Smooth muscle cell (in vitro differentiated cells): ENCODE measurements around the gene IGFBP7. TPM values are rescaled to one million over a fixed set of nuclear protein-coding genes. Genes with fewer than 3 reads are reported as not detected.
A peak's percentile ranks its signal among the peaks of the same experiment; 100 is the strongest.
"Not testable (repeated sequence)": the region's sequence is repeated elsewhere in the genome, so short reads cannot be mapped to it uniquely, and the experiment has no call there.

Source experiments
- DNase-seq: peaks from one replicate; lab custom pipeline; 2025; ENCODE audit not compliant: unreplicated experiment; lab: John Stamatoyannopoulos, UW
- H2AFZ ChIP-seq: fragments of 200-600 bp; sonication (generic); 2 replicates; pipeline ENCODE4 v1.6.0; 2016; ENCODE audit warnings: antibody characterized with exemption, low read depth, mild to moderate bottlenecking
- H3F3A ChIP-seq: fragments of 200-600 bp; sonication (generic); 2 replicates; pipeline ENCODE4 v1.6.0; 2017; ENCODE audit warnings: antibody characterized with exemption, low read depth
- H3K27ac ChIP-seq: fragments of 200-600 bp; sonication (generic); 2 replicates; pipeline ENCODE4 v1.5.1; 2016; ENCODE audit warnings: low read depth, mild to moderate bottlenecking
- H3K27me3 ChIP-seq: fragments of 200-600 bp; sonication (generic); 2 replicates; pipeline ENCODE4 v1.6.1; 2016; ENCODE audit warnings: low read depth, mild to moderate bottlenecking
- H3K36me3 ChIP-seq: fragments of 200-600 bp; sonication (generic); 2 replicates; pipeline ENCODE4 v1.5.1; 2016; ENCODE audit warnings: low read depth
- H3K4me1 ChIP-seq: fragments of 200-600 bp; sonication (generic); 2 replicates; pipeline ENCODE4 v1.5.1; 2016; ENCODE audit warnings: low read depth
- H3K4me2 ChIP-seq: fragments of 200-600 bp; sonication (generic); 2 replicates; pipeline ENCODE4 v1.6.0; 2016; ENCODE audit warnings: mild to moderate bottlenecking
- H3K4me3 ChIP-seq: fragments of 200-600 bp; sonication (generic); 2 replicates; pipeline ENCODE4 v1.5.1; 2016; ENCODE audit warnings: mild to moderate bottlenecking
- H3K79me2 ChIP-seq: fragments of 200-600 bp; sonication (generic); 2 replicates; pipeline ENCODE4 v1.6.0; 2016; ENCODE audit warnings: low read depth, mild to moderate bottlenecking
- H3K9ac ChIP-seq: fragments of 200-600 bp; sonication (generic); 2 replicates; pipeline ENCODE4 v1.6.0; 2016; ENCODE audit warnings: low read depth
- H3K9me3 ChIP-seq: fragments of 200-600 bp; sonication (generic); replicated peaks from 2 replicates; pipeline ENCODE4 v1.5.1; 2016; ENCODE audit warnings: low read depth
- H4K20me1 ChIP-seq: fragments of 200-600 bp; sonication (generic); 2 replicates; pipeline ENCODE4 v1.6.0; 2016; ENCODE audit warnings: low read depth
- CTCF ChIP-seq: fragments of 200-600 bp; sonication (generic); IDR thresholded peaks from 2 replicates; pipeline ENCODE4 v1.5.1; 2017; ENCODE audit warnings: borderline replicate concordance, mild to moderate bottlenecking, antibody characterized with exemption; ENCODE audit not compliant: insufficient read depth, poor library complexity, severe bottlenecking
- WGBS: methylation state at CpG from one replicate; pipeline ENCODE4 v1.1.7; 2016; ENCODE audit warnings: low lambda C conversion rate; 5-methylcytosine and 5-hydroxymethylcytosine counted together
- polyA plus RNA-seq: library from polyadenylated mRNA; unstranded; fragments of >200 nt; fragmentation: Nextera tagmentation; extraction: Ambion mirVana; gene quantifications from 2 replicates; pipeline ENCODE4 v1.2.1, GENCODE V29; 2016
- total RNA-seq: library from RNA; depleted of rRNA; stranded (reverse); fragments of >200 nt; gene quantifications from 2 replicates; pipeline ENCODE4 v1.2.3, GENCODE V29; 2014

The IGFBP7 gene
- total and polyA plus RNA-seq, 2 experiments from 2014 or later, result 998 to 1,684 TPM

GRCh38 chr4:57053508-57053907 lies 56.7 kb downstream of the IGFBP7 start:
- Histone ChIP-seq H2AFZ (no peak overlapping the region), H3K4me3 (no peak overlapping the region), H3K27me3 (no peaks in the 10 kb centered on the region), H3K9ac (peak overlapping the region; percentile 53), H3K79me2 (peaks cover 56% of the 10 kb centered on the region), H3F3A (peaks cover 18% of the 10 kb centered on the region), H3K9me3 (no peaks in the 10 kb centered on the region), H3K36me3 (no peaks in the 10 kb centered on the region), H4K20me1 (no peaks in the 10 kb centered on the region), H3K4me1 (peaks cover 14% of the 10 kb centered on the region), H3K4me2 (no peak overlapping the region), H3K27ac (peak overlapping the region; percentile 89)
- no peak for DNase-seq
- TF ChIP-seq CTCF, result no peak
- WGBS, result 36% methylated on average over 5 of the region's 5 CpGs

GRCh38 chr4:57051524-57051923 lies 58.7 kb downstream of the IGFBP7 start:
- Histone ChIP-seq H3K9ac (no peak overlapping the region), H2AFZ (no peak overlapping the region), H3K9me3 (no peaks in the 10 kb centered on the region), H3K4me2 (no peak overlapping the region), H3K79me2 (peaks cover 59% of the 10 kb centered on the region), H3K4me3 (no peak overlapping the region), H3F3A (peaks cover 17% of the 10 kb centered on the region), H3K4me1 (peaks cover 7% of the 10 kb centered on the region), H3K36me3 (no peaks in the 10 kb centered on the region), H3K27ac (peak overlapping the region; percentile 34), H3K27me3 (no peaks in the 10 kb centered on the region), H4K20me1 (no peaks in the 10 kb centered on the region)
- no peak for TF ChIP-seq CTCF
- DNase-seq, result no peak
- WGBS, result 94% methylated on average over 2 of the region's 2 CpGs

GRCh38 chr4:57051095-57051494 lies 59.1 kb downstream of the IGFBP7 start:
- no peak for DNase-seq
- peaks cover 19% of the 10 kb centered on the region for H3F3A ChIP-seq
- H3K4me3 ChIP-seq, result no peak overlapping the region
- H3K36me3 ChIP-seq, result no peaks in the 10 kb centered on the region
- WGBS, result 89% methylated on average over 3 of the region's 3 CpGs
- no peaks in the 10 kb centered on the region for H4K20me1 ChIP-seq
- H3K9me3 ChIP-seq, result no peaks in the 10 kb centered on the region
- peak overlapping the region; percentile 34 for H3K27ac ChIP-seq
- peaks cover 63% of the 10 kb centered on the region for H3K79me2 ChIP-seq
- no peaks in the 10 kb centered on the region for H3K27me3 ChIP-seq
- H3K4me1 ChIP-seq, result peaks cover 5% of the 10 kb centered on the region
- no peak for TF ChIP-seq CTCF
- no peak overlapping the region for H2AFZ ChIP-seq
- no peak overlapping the region for H3K9ac ChIP-seq
- no peak overlapping the region for H3K4me2 ChIP-seq

- H3K4me3 ChIP-seq, result no peak overlapping the region
- no peak overlapping the region for H2AFZ ChIP-seq
- H3K9me3 ChIP-seq, result no peaks in the 10 kb centered on the region
- 26% methylated on average over 1 of the region's 1 CpG for WGBS
- no peak for DNase-seq
- peak overlapping the region; percentile 46 for H3K27ac ChIP-seq
- no peaks in the 10 kb centered on the region for H4K20me1 ChIP-seq
- no peaks in the 10 kb centered on the region for H3K27me3 ChIP-seq
- no peak overlapping the region for H3K9ac ChIP-seq
- peaks cover 10% of the 10 kb centered on the region for H3K4me1 ChIP-seq
- no peaks in the 10 kb centered on the region for H3K36me3 ChIP-seq
- H3K4me2 ChIP-seq, result no peak overlapping the region
- H3K79me2 ChIP-seq, result peaks cover 62% of the 10 kb centered on the region
- no peak for TF ChIP-seq CTCF
- H3F3A ChIP-seq, result peaks cover 33% of the 10 kb centered on the region
Observed at GRCh38 chr4:57048590-57049304, 61.4 kb downstream of the IGFBP7 start.

GRCh38 chr4:57047046-57047445 lies 63.1 kb downstream of the IGFBP7 start:
- not testable (repeated sequence) for DNase-seq, H3K27me3 ChIP-seq, H3K4me3 ChIP-seq, H3K36me3 ChIP-seq, H4K20me1 ChIP-seq, H3K9me3 ChIP-seq, H3K4me2 ChIP-seq, H2AFZ ChIP-seq, H3K9ac ChIP-seq
- peak overlapping the region; percentile 83 for H3K27ac ChIP-seq
- H3K79me2 ChIP-seq, result peaks cover 67% of the 10 kb centered on the region
- peaks cover 18% of the 10 kb centered on the region for H3K4me1 ChIP-seq
- peaks cover 44% of the 10 kb centered on the region for H3F3A ChIP-seq
- over 99% methylated on average over 6 of the region's 6 CpGs for WGBS
